NCI-H69 (cell line): ENCODE results near the gene MATN4.

Experiments used
- DNase-seq: peaks from one replicate; lab custom pipeline; 2025; lab: John Stamatoyannopoulos, UW

The MATN4 gene

GRCh38 chr20:45248609-45249008 lies 59.5 kb downstream of the MATN4 start:
- DNase-seq = no peak

GRCh38 chr20:45247865-45248264 lies 60.2 kb downstream of the MATN4 start:
- no peak for DNase-seq

GRCh38 chr20:45246109-45246508 lies 62.0 kb downstream of the MATN4 start:
- no peak for DNase-seq
